ENCODE results near the gene WARS2.

The WARS2 gene

DNA sequence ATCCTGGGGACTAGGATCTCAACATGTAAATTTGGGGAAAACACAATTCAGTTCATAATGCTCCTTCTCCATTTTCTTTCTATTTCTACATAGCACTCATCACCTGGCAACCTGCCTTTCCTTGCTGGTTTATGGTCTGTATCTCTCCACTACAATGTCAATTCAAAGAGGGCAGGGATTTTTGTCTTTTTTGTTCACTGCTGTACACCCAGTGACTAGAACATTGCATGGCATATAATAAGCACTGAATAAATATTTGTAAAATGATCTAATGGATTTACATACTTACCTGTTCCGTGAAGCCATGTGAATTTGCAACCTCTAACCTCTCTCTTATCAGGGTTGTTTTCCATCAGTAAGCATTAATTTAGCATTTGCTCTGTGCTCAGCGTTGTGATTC, 124.9 kb downstream of the WARS2 start:
- Histone ChIP-seq H3K36me3 (replicated peaks; ENCODE audit: insufficient read depth, low read length) (no peaks in the 10 kb centered on the region), H3K9me2 (replicated peaks; ENCODE audit: insufficient read depth, low read length) (no peaks in the 10 kb centered on the region), H3K27ac (ENCODE audit: low read length) (no peak overlapping the region), H2AFZ (ENCODE audit: low read length) (no peak overlapping the region), H3K79me2 (ENCODE audit: low read length) (no peaks in the 10 kb centered on the region), H3K27me3 (replicated peaks; ENCODE audit: insufficient read depth, low read length) (no peaks in the 10 kb centered on the region), H3K4me1 (ENCODE audit: low read length) (no peaks in the 10 kb centered on the region), H3K9ac (ENCODE audit: low read length) (no peak overlapping the region), H3F3A (ENCODE audit: insufficient read depth, low read length) (no peaks in the 10 kb centered on the region), H3K9me3 (replicated peaks; ENCODE audit: insufficient read depth, low read length) (no peaks in the 10 kb centered on the region), H4K20me1 (ENCODE audit: insufficient read depth, low read length) (no peaks in the 10 kb centered on the region), H3K4me2 (ENCODE audit: low read depth, low read length) (no peak overlapping the region), H3K4me3 (ENCODE audit: low read length) (no peak overlapping the region)
- no peak for DNase-seq
- TF ChIP-seq EZH2phosphoT487 (IDR thresholded peaks at IDR 0.05; ENCODE audit: low read length) (no peak), EZH2 (optimal IDR thresholded peaks at IDR 0.05; ENCODE audit: low read depth, low read length) (no peak)
- TF ChIP-seq, protein P1, sequence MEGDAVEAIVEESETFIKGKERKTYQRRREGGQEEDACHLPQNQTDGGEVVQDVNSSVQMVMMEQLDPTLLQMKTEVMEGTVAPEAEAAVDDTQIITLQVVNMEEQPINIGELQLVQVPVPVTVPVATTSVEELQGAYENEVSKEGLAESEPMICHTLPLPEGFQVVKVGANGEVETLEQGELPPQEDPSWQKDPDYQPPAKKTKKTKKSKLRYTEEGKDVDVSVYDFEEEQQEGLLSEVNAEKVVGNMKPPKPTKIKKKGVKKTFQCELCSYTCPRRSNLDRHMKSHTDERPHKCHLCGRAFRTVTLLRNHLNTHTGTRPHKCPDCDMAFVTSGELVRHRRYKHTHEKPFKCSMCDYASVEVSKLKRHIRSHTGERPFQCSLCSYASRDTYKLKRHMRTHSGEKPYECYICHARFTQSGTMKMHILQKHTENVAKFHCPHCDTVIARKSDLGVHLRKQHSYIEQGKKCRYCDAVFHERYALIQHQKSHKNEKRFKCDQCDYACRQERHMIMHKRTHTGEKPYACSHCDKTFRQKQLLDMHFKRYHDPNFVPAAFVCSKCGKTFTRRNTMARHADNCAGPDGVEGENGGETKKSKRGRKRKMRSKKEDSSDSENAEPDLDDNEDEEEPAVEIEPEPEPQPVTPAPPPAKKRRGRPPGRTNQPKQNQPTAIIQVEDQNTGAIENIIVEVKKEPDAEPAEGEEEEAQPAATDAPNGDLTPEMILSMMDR (IDR thresholded peaks at IDR 0.05; ENCODE audit: low read length), result no peak

DNA sequence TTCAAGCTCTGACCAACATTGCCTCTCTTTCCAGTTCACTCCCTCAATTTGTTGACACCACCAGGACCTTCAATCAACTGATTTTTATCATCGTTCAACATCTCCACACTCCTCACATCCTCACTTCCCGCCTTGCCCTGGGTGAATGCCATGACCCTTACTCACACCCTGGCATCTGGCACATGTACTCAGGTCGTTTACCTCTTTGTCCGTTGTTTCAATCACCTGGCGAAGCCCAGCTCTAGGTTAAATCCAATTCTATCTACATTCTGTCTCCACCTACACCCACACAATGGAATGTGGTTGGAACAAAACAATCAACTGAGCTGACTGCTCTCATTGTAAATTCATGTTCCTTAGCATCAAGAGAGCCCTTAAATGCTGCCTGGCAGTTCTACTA, 128.1 kb downstream of the WARS2 start:
- Histone ChIP-seq H3K9me3 (replicated peaks; ENCODE audit: insufficient read depth, low read length) (no peaks in the 10 kb centered on the region), H3K4me3 (ENCODE audit: low read length) (no peak overlapping the region), H3K9me2 (replicated peaks; ENCODE audit: insufficient read depth, low read length) (no peaks in the 10 kb centered on the region), H3K27ac (ENCODE audit: low read length) (no peak overlapping the region), H3F3A (ENCODE audit: insufficient read depth, low read length) (no peaks in the 10 kb centered on the region), H4K20me1 (ENCODE audit: insufficient read depth, low read length) (no peaks in the 10 kb centered on the region), H3K4me2 (ENCODE audit: low read depth, low read length) (no peak overlapping the region), H2AFZ (ENCODE audit: low read length) (no peak overlapping the region), H3K4me1 (ENCODE audit: low read length) (no peaks in the 10 kb centered on the region), H3K79me2 (ENCODE audit: low read length) (no peaks in the 10 kb centered on the region), H3K36me3 (replicated peaks; ENCODE audit: insufficient read depth, low read length) (no peaks in the 10 kb centered on the region), H3K9ac (ENCODE audit: low read length) (no peak overlapping the region), H3K27me3 (replicated peaks; ENCODE audit: insufficient read depth, low read length) (no peaks in the 10 kb centered on the region)
- no peak for DNase-seq
- TF ChIP-seq, protein P1 (IDR thresholded peaks at IDR 0.05; ENCODE audit: low read length), result no peak
- TF ChIP-seq EZH2 (optimal IDR thresholded peaks at IDR 0.05; ENCODE audit: low read depth, low read length) (no peak), EZH2phosphoT487 (IDR thresholded peaks at IDR 0.05; ENCODE audit: low read length) (no peak)

DNA sequence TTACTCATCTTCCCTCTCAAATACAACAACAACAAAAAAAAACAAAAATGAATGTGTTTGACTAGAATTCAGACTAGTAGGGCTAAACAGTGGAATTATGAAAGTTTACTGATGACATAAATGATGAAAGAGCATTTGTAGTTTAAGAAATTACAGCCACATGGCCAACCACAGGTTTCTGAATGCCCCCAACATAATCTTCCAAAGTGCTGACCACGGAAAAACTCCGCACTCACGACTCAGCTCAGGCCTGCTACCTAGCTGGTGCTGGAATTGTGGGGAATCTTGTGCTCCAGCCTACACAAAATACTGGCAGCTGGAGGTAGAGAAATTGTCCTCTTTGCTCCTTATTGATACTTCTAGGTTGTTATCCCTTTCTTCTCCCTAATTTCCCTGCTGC, 128.7 kb downstream of the WARS2 start:
- Histone ChIP-seq H3K79me2 (ENCODE audit: low read length) (no peaks in the 10 kb centered on the region), H3K9me2 (replicated peaks; ENCODE audit: insufficient read depth, low read length) (no peaks in the 10 kb centered on the region), H3K9ac (ENCODE audit: low read length) (no peak overlapping the region), H3K36me3 (replicated peaks; ENCODE audit: insufficient read depth, low read length) (no peaks in the 10 kb centered on the region), H3K4me2 (ENCODE audit: low read depth, low read length) (no peak overlapping the region), H3K4me3 (ENCODE audit: low read length) (no peak overlapping the region), H4K20me1 (ENCODE audit: insufficient read depth, low read length) (no peaks in the 10 kb centered on the region), H3K27ac (ENCODE audit: low read length) (no peak overlapping the region), H3F3A (ENCODE audit: insufficient read depth, low read length) (no peaks in the 10 kb centered on the region), H2AFZ (ENCODE audit: low read length) (no peak overlapping the region), H3K27me3 (replicated peaks; ENCODE audit: insufficient read depth, low read length) (no peaks in the 10 kb centered on the region), H3K4me1 (ENCODE audit: low read length) (no peaks in the 10 kb centered on the region), H3K9me3 (replicated peaks; ENCODE audit: insufficient read depth, low read length) (no peaks in the 10 kb centered on the region)
- TF ChIP-seq, protein P1 (IDR thresholded peaks at IDR 0.05; ENCODE audit: low read length), result no peak
- TF ChIP-seq EZH2 (optimal IDR thresholded peaks at IDR 0.05; ENCODE audit: low read depth, low read length) (no peak), EZH2phosphoT487 (IDR thresholded peaks at IDR 0.05; ENCODE audit: low read length) (no peak)
- DNase-seq, result no peak
